SK-N-SH (cell line): ENCODE results near the gene RAVER1. TPM values are rescaled to one million over a fixed set of nuclear protein-coding genes. Genes with fewer than 3 reads are reported as not detected.
"Not testable (repeated sequence)": the region's sequence is repeated elsewhere in the genome, so short reads cannot be mapped to it uniquely, and the experiment has no call there.

ENCODE experiments used
- CTCF ChIA-PET: fragments of 300-600, 350-600 bp; formaldehyde crosslinking; extraction: SDS; loops from one replicate; lab custom pipeline; 2021; lab: Yijun Ruan, JAX
- POLR2A ChIA-PET: fragments of 350-600 bp; sonication (Branson Sonifier 250); formaldehyde crosslinking; extraction: SDS; loops from one replicate; lab custom pipeline; 2020; ENCODE audit warnings: antibody characterized with exemption, inconsistent platforms; lab: Yijun Ruan, JAX
- DNase-seq: peaks from one replicate; pipeline ENCODE4 v3.0.0; 2012
- H2AFZ ChIP-seq: fragments of 200-600 bp; sonication (generic); 2 replicates; pipeline ENCODE4 v1.8.1; 2016; ENCODE audit warnings: antibody characterized with exemption, mild to moderate bottlenecking, low read depth
- H3F3A ChIP-seq: fragments of 200-600 bp; sonication (generic); replicated peaks from 2 replicates; pipeline ENCODE3; 2016; ENCODE audit warnings: antibody characterized with exemption, mild to moderate bottlenecking; ENCODE audit not compliant: insufficient read depth
- H3K27ac ChIP-seq, 2 experiments: fragments of 200-500 bp in 1 of 2; fragments of 200-600 bp in 1 of 2; sonication (Bioruptor generic) in 1 of 2; sonication (generic), shearing (Covaris generic) in 1 of 2; 2 replicates each; pipeline versions ENCODE4 v1.5.1 to v1.6.1; 2014 to 2016; ENCODE audit warnings: low read depth in 2 of 2, inconsistent platforms in 1 of 2, low read length in 1 of 2, mild to moderate bottlenecking in 1 of 2, mixed read lengths in 1 of 2
- H3K27me3 ChIP-seq: fragments of 200-600 bp; sonication (generic), shearing (Covaris generic); 2 replicates; pipeline ENCODE4 v1.6.1; 2016; ENCODE audit warnings: mixed run types; ENCODE audit not compliant: insufficient read depth
- H3K36me3 ChIP-seq, 2 experiments: fragments of 200-500 bp in 1 of 2; fragments of 200-600 bp in 1 of 2; sonication (Bioruptor generic) in 1 of 2; sonication (generic) in 1 of 2; replicated peaks in 1 of 2; 2 replicates each; pipeline versions ENCODE3 to v1.5.1; 2014 to 2016; ENCODE audit warnings: low read length in 1 of 2, mild to moderate bottlenecking in 1 of 2; ENCODE audit not compliant: insufficient read depth in 2 of 2, control insufficient read depth in 1 of 2
- H3K4me1 ChIP-seq, 2 experiments: fragments of 200-500 bp in 1 of 2; fragments of 200-600 bp in 1 of 2; sonication (Bioruptor generic) in 1 of 2; sonication (generic), shearing (Covaris generic) in 1 of 2; 2 replicates each; pipeline versions ENCODE4 v1.5.1 to v1.6.1; 2014 to 2016; ENCODE audit warnings: low read depth in 1 of 2, low read length in 1 of 2, mixed run types in 1 of 2; ENCODE audit not compliant: insufficient read depth in 2 of 2, control insufficient read depth in 1 of 2
- H3K4me2 ChIP-seq: fragments of 200-600 bp; sonication (generic), shearing (Covaris generic); 2 replicates; pipeline ENCODE4 v1.6.1; 2017; ENCODE audit warnings: mixed run types
- H3K4me3 ChIP-seq, 2 experiments: fragments of 200-500 bp in 1 of 2; fragments of 200-600 bp in 1 of 2; sonication (Bioruptor generic) in 1 of 2; sonication (generic), shearing (Covaris generic) in 1 of 2; 2 replicates each; pipeline versions ENCODE4 v1.5.1 to v1.8.1; 2014 to 2016; ENCODE audit warnings: low read depth in 2 of 2, inconsistent platforms in 1 of 2, low read length in 1 of 2, mild to moderate bottlenecking in 1 of 2, mixed read lengths in 1 of 2, moderate library complexity in 1 of 2
- H3K79me2 ChIP-seq: fragments of 200-600 bp; sonication (generic); 2 replicates; pipeline ENCODE4 v1.8.1; 2017; ENCODE audit warnings: mild to moderate bottlenecking; ENCODE audit not compliant: insufficient read depth
- H3K9ac ChIP-seq: fragments of 200-600 bp; sonication (generic); 2 replicates; pipeline ENCODE4 v1.6.1; 2017; ENCODE audit warnings: mixed run types
- H3K9me2 ChIP-seq: fragments of 200-600 bp; sonication (generic); 2 replicates; pipeline ENCODE4 v1.6.1; 2017; ENCODE audit warnings: mixed run types
- H3K9me3 ChIP-seq: fragments of 200-600 bp; sonication (generic); 2 replicates; pipeline ENCODE4 v1.6.1; 2017; ENCODE audit warnings: mixed run types, mild to moderate bottlenecking, moderate library complexity
- H4K20me1 ChIP-seq: fragments of 200-600 bp; sonication (generic); 2 replicates; pipeline ENCODE4 v1.6.1; 2017; ENCODE audit warnings: mild to moderate bottlenecking, mixed run types; ENCODE audit not compliant: insufficient read depth
- ELF1 ChIP-seq: IDR thresholded peaks from 2 replicates; pipeline ENCODE4 v1.4.0; 2012
- FOSL2 ChIP-seq: IDR thresholded peaks from 2 replicates; pipeline ENCODE4 v1.4.0; 2012; ENCODE audit warnings: low read depth, mild to moderate bottlenecking, moderate library complexity, borderline replicate concordance
- MEF2A ChIP-seq: IDR thresholded peaks from 2 replicates; pipeline ENCODE4 v1.4.0; 2012; ENCODE audit warnings: low read depth, borderline replicate concordance
- MXI1 ChIP-seq: IDR thresholded peaks from 2 replicates; pipeline ENCODE4 v1.6.1; 2012; ENCODE audit warnings: mild to moderate bottlenecking, low read depth, low read length, improper control_type of control experiment
- NFIC ChIP-seq: IDR thresholded peaks from 2 replicates; pipeline ENCODE4 v1.4.0; 2012; ENCODE audit warnings: borderline replicate concordance
- POLR2AphosphoS5 ChIP-seq: IDR thresholded peaks from 2 replicates; pipeline ENCODE4 v1.6.1; 2012; ENCODE audit warnings: low read depth, low read length
- RXRA ChIP-seq: IDR thresholded peaks from 2 replicates; pipeline ENCODE4 v1.4.0; 2012; ENCODE audit warnings: low read depth, mild to moderate bottlenecking, borderline replicate concordance
- YY1 ChIP-seq: IDR thresholded peaks from 2 replicates; pipeline ENCODE4 v1.4.0; 2012; ENCODE audit warnings: low read depth, mild to moderate bottlenecking
- WGBS: methylation state at CpG from one replicate; pipeline ENCODE4 v1.1.6; 2017; ENCODE audit warnings: low lambda C conversion rate; 5-methylcytosine and 5-hydroxymethylcytosine counted together
- polyA plus RNA-seq, 3 experiments: library from polyadenylated mRNA; depleted of rRNA; stranded (reverse); fragments of >200 nt; gene quantifications; 2 replicates each; pipeline ENCODE4 v1.2.3, GENCODE V29; 2012
- TF ChIP-seq, protein P1 (sequence below): IDR thresholded peaks from 2 replicates; pipeline ENCODE4 v1.6.1; 2012; ENCODE audit warnings: mild to moderate bottlenecking, low read depth, low read length, moderate library complexity
- TF ChIP-seq, protein P2 (sequence below): IDR thresholded peaks from 2 replicates; pipeline ENCODE4 v1.4.0; 2012; ENCODE audit warnings: low read depth, borderline replicate concordance
- TF ChIP-seq, protein P3 (sequence below): IDR thresholded peaks from 2 replicates; pipeline ENCODE4; 2012
- TF ChIP-seq, protein P4 (sequence below): fragments of 150-350 bp; IDR thresholded peaks from 2 replicates; pipeline ENCODE4 v1.6.1; 2017; ENCODE audit warnings: antibody characterized with exemption, low read length, low read depth, borderline replicate concordance

RAVER1 gene
- polyA plus RNA-seq, 1 of the 3 experiments (the other 2 are of a cell fraction), result 8.2 TPM

DNA sequence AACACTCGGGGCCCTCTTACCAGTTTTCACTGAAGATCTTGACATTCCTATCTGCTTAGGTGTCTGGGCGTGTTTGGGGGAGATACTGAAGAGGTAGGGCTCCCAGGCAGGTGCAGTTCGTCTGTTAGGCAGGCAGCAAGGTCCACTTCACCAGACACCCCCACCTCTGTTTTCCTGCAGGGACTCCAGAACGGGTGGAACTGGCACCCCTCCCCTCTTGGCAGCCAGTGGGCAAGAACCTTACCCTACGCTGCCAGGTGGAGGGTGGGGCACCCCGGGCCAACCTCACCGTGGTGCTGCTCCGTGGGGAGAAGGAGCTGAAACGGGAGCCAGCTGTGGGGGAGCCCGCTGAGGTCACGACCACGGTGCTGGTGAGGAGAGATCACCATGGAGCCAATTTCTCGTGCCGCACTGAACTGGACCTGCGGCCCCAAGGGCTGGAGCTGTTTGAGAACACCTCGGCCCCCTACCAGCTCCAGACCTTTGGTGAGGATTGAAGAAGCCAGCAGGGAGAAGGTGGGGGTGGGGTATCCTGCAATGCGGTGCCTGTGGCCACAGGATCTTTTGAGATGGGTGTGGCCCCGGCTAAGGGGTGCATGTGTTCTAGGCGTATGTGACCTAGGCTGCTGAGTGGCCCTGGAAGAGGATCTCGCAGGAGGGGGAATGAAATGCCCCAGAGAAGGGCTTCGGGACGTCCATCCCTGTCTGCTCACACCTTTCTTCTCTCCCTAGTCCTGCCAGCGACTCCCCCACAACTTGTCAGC, 49.8 kb downstream of the RAVER1 start:
- DNase-seq, result no peak
- Histone ChIP-seq H3K27me3 (no peaks in the 10 kb centered on the region), H3K9ac (no peak overlapping the region), H3K4me3 (no peak overlapping the region), H3K36me3 (no peaks in the 10 kb centered on the region), H3K27ac (no peak overlapping the region), H2AFZ (no peak overlapping the region), H3K79me2 (no peaks in the 10 kb centered on the region), H3F3A (peaks cover 10% of the 10 kb centered on the region), H3K9me3 (no peaks in the 10 kb centered on the region), H3K4me2 (no peak overlapping the region), H3K9me2 (no peaks in the 10 kb centered on the region), H4K20me1 (no peaks in the 10 kb centered on the region), H3K4me1 (no peaks in the 10 kb centered on the region; a peak in 1 of 4 replicates)
- TF ChIP-seq, protein P1, sequence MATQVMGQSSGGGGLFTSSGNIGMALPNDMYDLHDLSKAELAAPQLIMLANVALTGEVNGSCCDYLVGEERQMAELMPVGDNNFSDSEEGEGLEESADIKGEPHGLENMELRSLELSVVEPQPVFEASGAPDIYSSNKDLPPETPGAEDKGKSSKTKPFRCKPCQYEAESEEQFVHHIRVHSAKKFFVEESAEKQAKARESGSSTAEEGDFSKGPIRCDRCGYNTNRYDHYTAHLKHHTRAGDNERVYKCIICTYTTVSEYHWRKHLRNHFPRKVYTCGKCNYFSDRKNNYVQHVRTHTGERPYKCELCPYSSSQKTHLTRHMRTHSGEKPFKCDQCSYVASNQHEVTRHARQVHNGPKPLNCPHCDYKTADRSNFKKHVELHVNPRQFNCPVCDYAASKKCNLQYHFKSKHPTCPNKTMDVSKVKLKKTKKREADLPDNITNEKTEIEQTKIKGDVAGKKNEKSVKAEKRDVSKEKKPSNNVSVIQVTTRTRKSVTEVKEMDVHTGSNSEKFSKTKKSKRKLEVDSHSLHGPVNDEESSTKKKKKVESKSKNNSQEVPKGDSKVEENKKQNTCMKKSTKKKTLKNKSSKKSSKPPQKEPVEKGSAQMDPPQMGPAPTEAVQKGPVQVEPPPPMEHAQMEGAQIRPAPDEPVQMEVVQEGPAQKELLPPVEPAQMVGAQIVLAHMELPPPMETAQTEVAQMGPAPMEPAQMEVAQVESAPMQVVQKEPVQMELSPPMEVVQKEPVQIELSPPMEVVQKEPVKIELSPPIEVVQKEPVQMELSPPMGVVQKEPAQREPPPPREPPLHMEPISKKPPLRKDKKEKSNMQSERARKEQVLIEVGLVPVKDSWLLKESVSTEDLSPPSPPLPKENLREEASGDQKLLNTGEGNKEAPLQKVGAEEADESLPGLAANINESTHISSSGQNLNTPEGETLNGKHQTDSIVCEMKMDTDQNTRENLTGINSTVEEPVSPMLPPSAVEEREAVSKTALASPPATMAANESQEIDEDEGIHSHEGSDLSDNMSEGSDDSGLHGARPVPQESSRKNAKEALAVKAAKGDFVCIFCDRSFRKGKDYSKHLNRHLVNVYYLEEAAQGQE, result no peak
- TF ChIP-seq, protein P2, sequence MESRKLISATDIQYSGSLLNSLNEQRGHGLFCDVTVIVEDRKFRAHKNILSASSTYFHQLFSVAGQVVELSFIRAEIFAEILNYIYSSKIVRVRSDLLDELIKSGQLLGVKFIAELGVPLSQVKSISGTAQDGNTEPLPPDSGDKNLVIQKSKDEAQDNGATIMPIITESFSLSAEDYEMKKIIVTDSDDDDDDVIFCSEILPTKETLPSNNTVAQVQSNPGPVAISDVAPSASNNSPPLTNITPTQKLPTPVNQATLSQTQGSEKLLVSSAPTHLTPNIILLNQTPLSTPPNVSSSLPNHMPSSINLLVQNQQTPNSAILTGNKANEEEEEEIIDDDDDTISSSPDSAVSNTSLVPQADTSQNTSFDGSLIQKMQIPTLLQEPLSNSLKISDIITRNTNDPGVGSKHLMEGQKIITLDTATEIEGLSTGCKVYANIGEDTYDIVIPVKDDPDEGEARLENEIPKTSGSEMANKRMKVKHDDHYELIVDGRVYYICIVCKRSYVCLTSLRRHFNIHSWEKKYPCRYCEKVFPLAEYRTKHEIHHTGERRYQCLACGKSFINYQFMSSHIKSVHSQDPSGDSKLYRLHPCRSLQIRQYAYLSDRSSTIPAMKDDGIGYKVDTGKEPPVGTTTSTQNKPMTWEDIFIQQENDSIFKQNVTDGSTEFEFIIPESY, result no peak
- no peak for TF ChIP-seq MXI1
- TF ChIP-seq, protein P3, sequence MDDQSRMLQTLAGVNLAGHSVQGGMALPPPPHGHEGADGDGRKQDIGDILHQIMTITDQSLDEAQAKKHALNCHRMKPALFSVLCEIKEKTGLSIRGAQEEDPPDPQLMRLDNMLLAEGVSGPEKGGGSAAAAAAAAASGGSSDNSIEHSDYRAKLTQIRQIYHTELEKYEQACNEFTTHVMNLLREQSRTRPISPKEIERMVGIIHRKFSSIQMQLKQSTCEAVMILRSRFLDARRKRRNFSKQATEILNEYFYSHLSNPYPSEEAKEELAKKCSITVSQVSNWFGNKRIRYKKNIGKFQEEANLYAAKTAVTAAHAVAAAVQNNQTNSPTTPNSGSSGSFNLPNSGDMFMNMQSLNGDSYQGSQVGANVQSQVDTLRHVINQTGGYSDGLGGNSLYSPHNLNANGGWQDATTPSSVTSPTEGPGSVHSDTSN, result no peak
- TF ChIP-seq YY1, result no peak
- TF ChIP-seq RXRA, result no peak
- no peak for TF ChIP-seq NFIC
- TF ChIP-seq MEF2A, result no peak
- TF ChIP-seq POLR2AphosphoS5, result no peak
- no peak for TF ChIP-seq FOSL2
- no peak for TF ChIP-seq ELF1
- TF ChIP-seq, protein P4, sequence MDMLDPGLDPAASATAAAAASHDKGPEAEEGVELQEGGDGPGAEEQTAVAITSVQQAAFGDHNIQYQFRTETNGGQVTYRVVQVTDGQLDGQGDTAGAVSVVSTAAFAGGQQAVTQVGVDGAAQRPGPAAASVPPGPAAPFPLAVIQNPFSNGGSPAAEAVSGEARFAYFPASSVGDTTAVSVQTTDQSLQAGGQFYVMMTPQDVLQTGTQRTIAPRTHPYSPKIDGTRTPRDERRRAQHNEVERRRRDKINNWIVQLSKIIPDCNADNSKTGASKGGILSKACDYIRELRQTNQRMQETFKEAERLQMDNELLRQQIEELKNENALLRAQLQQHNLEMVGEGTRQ, result no peak
- POLR2A ChIA-PET, result interaction anchor here (1.3 kb wide), 1 partner anchor 8 kb away, joined by 3 read pairs; no protein-coding TSS in a partner anchor
- CTCF ChIA-PET, result interaction anchor here (2.0 to 7.4 kb wide), 2 partner anchors 14 to 105 kb away, joined by 5 to 65 read pairs; partner anchors contain the start of gene ICAM1
- 80% methylated on average over 19 of the region's 23 CpGs for WGBS

DNA sequence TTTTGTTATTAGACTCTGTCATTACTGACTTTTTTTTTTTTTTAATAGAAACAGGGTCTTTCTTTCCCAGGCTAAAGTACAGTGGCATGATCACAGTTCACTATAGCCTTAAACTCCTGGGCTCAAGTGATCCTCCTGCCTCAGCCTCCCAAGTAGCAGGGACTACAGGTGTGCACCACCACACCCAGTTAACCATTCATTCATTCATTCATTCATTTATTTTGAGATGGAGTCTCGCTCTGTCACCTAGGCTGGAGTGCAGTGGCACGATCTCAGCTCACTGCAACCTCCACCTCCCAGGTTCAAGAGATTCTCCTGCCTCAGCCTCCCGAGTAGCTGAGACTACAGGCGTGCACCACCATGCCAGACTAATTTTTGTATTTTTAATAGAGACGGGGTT, 51.3 kb downstream of the RAVER1 start:
- H3K27ac ChIP-seq, H3K79me2 ChIP-seq, POLR2A ChIA-PET, H3K4me3 ChIP-seq, H4K20me1 ChIP-seq, H3K9ac ChIP-seq, H3K36me3 ChIP-seq, H3K27me3 ChIP-seq, H3F3A ChIP-seq, H2AFZ ChIP-seq, H3K9me2 ChIP-seq, H3K9me3 ChIP-seq, H3K4me2 ChIP-seq, DNase-seq, H3K4me1 ChIP-seq: not testable (repeated sequence)
- CTCF ChIA-PET, result interaction anchor here (2.0 to 4.9 kb wide), 2 partner anchors 12 to 107 kb away, joined by 5 to 38 read pairs; partner anchors contain the start of gene ICAM1
- 76% methylated on average over 5 of the region's 5 CpGs for WGBS
